Parathyroid adenoma (tissue), 2 donors: ENCODE data around the gene ATF3.
"Not testable (repeated sequence)": the region's sequence is repeated elsewhere in the genome, so short reads cannot be mapped to it uniquely, and the experiment has no call there.

Experiments used
- H2AFZ ChIP-seq: fragments of 300-600 bp; sonication (generic); one replicate; pipeline ENCODE4 v1.7.0; 2017; ENCODE audit warnings: antibody characterized with exemption, mild to moderate bottlenecking
- H3K27ac ChIP-seq: fragments of 300-600 bp; sonication (generic); one replicate; pipeline ENCODE4 v1.7.0; 2017
- H3K27me3 ChIP-seq: fragments of 300-600 bp; sonication (generic); one replicate; pipeline ENCODE4 v1.7.0; 2017; ENCODE audit warnings: low read length; ENCODE audit not compliant: control insufficient read depth, insufficient read depth
- H3K36me3 ChIP-seq: fragments of 300-600 bp; sonication (generic); one replicate; pipeline ENCODE4 v1.7.0; 2017; ENCODE audit warnings: low read length; ENCODE audit not compliant: control insufficient read depth, insufficient read depth
- H3K4me1 ChIP-seq: fragments of 300-600 bp; sonication (generic); one replicate; pipeline ENCODE4 v1.7.0; 2017; ENCODE audit warnings: control low read depth
- H3K4me2 ChIP-seq: fragments of 300-600 bp; sonication (generic); one replicate; pipeline ENCODE4 v1.7.0; 2017; ENCODE audit warnings: low read length
- H3K4me3 ChIP-seq: fragments of 300-600 bp; sonication (generic); one replicate; pipeline ENCODE4 v1.7.0; 2017; ENCODE audit warnings: low read depth, low read length
- H3K79me2 ChIP-seq: fragments of 300-600 bp; sonication (generic); one replicate; pipeline ENCODE4 v1.7.0; 2017; ENCODE audit warnings: control low read depth
- H3K9ac ChIP-seq: fragments of 300-600 bp; sonication (generic); one replicate; pipeline ENCODE4 v1.7.0; 2017; ENCODE audit warnings: mild to moderate bottlenecking
- H3K9me3 ChIP-seq: fragments of 300-600 bp; sonication (generic); one replicate; pipeline ENCODE4 v1.7.0; 2017; ENCODE audit warnings: low read length; ENCODE audit not compliant: control insufficient read depth
- CTCF ChIP-seq: fragments of 300-600 bp; sonication (generic); IDR thresholded peaks from one replicate; pipeline ENCODE4 v1.7.0; 2017; ENCODE audit warnings: antibody characterized with exemption, mild to moderate bottlenecking
- donor health status: primary hyperparathyroidism.

ATF3 gene

GRCh38 chr1:212656730-212657129 lies 48.2 kb downstream of the ATF3 start:
- H3K27me3 ChIP-seq: no peaks in the 10 kb centered on the region
- H3K4me3 ChIP-seq: no peak overlapping the region
- H3K36me3 ChIP-seq: no peaks in the 10 kb centered on the region
- H3K27ac ChIP-seq: no peak overlapping the region
- H3K4me2 ChIP-seq: no peak overlapping the region
- no peaks in the 10 kb centered on the region for H3K4me1 ChIP-seq
- no peaks in the 10 kb centered on the region for H3K79me2 ChIP-seq
- H2AFZ ChIP-seq: no peak overlapping the region
- TF ChIP-seq CTCF: no peak
- no peak overlapping the region for H3K9ac ChIP-seq
- H3K9me3 ChIP-seq: no peaks in the 10 kb centered on the region

- H2AFZ ChIP-seq, H3K27me3 ChIP-seq, H3K79me2 ChIP-seq, H3K9ac ChIP-seq, H3K36me3 ChIP-seq, H3K4me1 ChIP-seq, H3K4me2 ChIP-seq, H3K27ac ChIP-seq, H3K9me3 ChIP-seq, H3K4me3 ChIP-seq: not testable (repeated sequence)
Measured at GRCh38 chr1:212658250-212658649, 49.7 kb downstream of the ATF3 start.

GRCh38 chr1:212664409-212665199 lies 56.0 kb downstream of the ATF3 start:
- no peak overlapping the region for H3K4me3 ChIP-seq
- H3K27me3 ChIP-seq: no peaks in the 10 kb centered on the region
- H3K9ac ChIP-seq: no peak overlapping the region
- H3K4me1 ChIP-seq: no peaks in the 10 kb centered on the region
- no peaks in the 10 kb centered on the region for H3K9me3 ChIP-seq
- no peaks in the 10 kb centered on the region for H3K79me2 ChIP-seq
- H3K4me2 ChIP-seq: no peak overlapping the region
- no peak overlapping the region for H3K27ac ChIP-seq
- peak overlapping the region; percentile 85 for H2AFZ ChIP-seq
- no peaks in the 10 kb centered on the region for H3K36me3 ChIP-seq
- TF ChIP-seq CTCF: no peak

- no peaks in the 10 kb centered on the region for H3K4me1 ChIP-seq
- H3K9ac ChIP-seq: no peak overlapping the region
- no peaks in the 10 kb centered on the region for H3K9me3 ChIP-seq
- H2AFZ ChIP-seq: peak overlapping the region; percentile 85
- TF ChIP-seq CTCF: peak; percentile 78
- peak overlapping the region; percentile 24 for H3K27ac ChIP-seq
- no peaks in the 10 kb centered on the region for H3K36me3 ChIP-seq
- H3K79me2 ChIP-seq: no peaks in the 10 kb centered on the region
- H3K4me2 ChIP-seq: peak overlapping the region; percentile 93
- peak overlapping the region; percentile 57 for H3K4me3 ChIP-seq
- H3K27me3 ChIP-seq: no peaks in the 10 kb centered on the region
Measured at GRCh38 chr1:212665241-212666115, 56.9 kb downstream of the ATF3 start.

- Histone ChIP-seq H3K36me3 (no peaks in the 10 kb centered on the region), H3K79me2 (no peaks in the 10 kb centered on the region), H3K4me2 (no peak overlapping the region), H3K27me3 (no peaks in the 10 kb centered on the region), H2AFZ (no peak overlapping the region), H3K9me3 (no peaks in the 10 kb centered on the region), H3K4me1 (no peaks in the 10 kb centered on the region), H3K27ac (no peak overlapping the region), H3K9ac (no peak overlapping the region), H3K4me3 (no peak overlapping the region)
- TF ChIP-seq CTCF: no peak
Measured at GRCh38 chr1:212666116-212666775, 57.7 kb downstream of the ATF3 start.
